ENCODE results near the gene RGS19. TPM values are rescaled to one million over a fixed set of nuclear protein-coding genes. Genes with fewer than 3 reads are reported as not detected.

RGS19 gene
- total and polyA plus RNA-seq, 2 of the 8 experiments (the other 6 are each of a cell fraction or from before 2014, with no cell fraction given) = 12.7 to 16.8 TPM

GRCh38 chr20:64092258-64093012 lies 13.1 kb upstream of the RGS19 start (continued):
- TF ChIP-seq GABPA (IDR thresholded peaks at IDR 0.05; ENCODE audit: borderline replicate concordance, insufficient read depth, low read length) (no peak), FOSL1 (IDR thresholded peaks at IDR 0.05; ENCODE audit: insufficient read depth, low read depth, low read length) (no peak), RAD21 (IDR thresholded peaks at IDR 0.05 in 1 of 2, conservative IDR thresholded peaks at IDR 0.05 in 1 of 2; ENCODE audit: low read depth in 2 of 2, low read length in 2 of 2) (no peak), CHD7 (IDR thresholded peaks at IDR 0.05; ENCODE audit: insufficient replicate concordance, low read length) (no peak), RNF2 (IDR thresholded peaks at IDR 0.05; ENCODE audit: borderline replicate concordance, low read depth, low read length, missing control alignments, poor library complexity, severe bottlenecking) (no peak), ATF2 (IDR thresholded peaks at IDR 0.05; ENCODE audit: low read length) (no peak)
